HepG2 (cell line): Measurements from ENCODE around the gene ELAVL3. TPM values are rescaled to one million over a fixed set of nuclear protein-coding genes. Genes with fewer than 3 reads are reported as not detected.

Source experiments
- GABPA ChIP-seq, 2 experiments: IDR thresholded peaks; 2 replicates each; pipeline ENCODE4 v1.6.1; 2011 to 2016; ENCODE audit warnings: low read depth in 2 of 2, low read length in 1 of 2, missing biosample characterization in 1 of 2, missing genetic modification characterization in 1 of 2
- HINFP ChIP-seq: sonication (generic); formaldehyde crosslinking; IDR thresholded peaks from 2 replicates; pipeline ENCODE4 v1.4.0; 2020; ENCODE audit warnings: low read depth, mild to moderate bottlenecking, missing genetic modification reagents
- JUN ChIP-seq: sonication (generic); formaldehyde crosslinking; IDR thresholded peaks from 2 replicates; pipeline ENCODE4 v1.4.0; 2020; ENCODE audit warnings: mild to moderate bottlenecking, missing genetic modification reagents
- KLF13 ChIP-seq: sonication (generic); formaldehyde crosslinking; IDR thresholded peaks from 2 replicates; pipeline ENCODE4 v1.4.0; 2020; ENCODE audit warnings: mild to moderate bottlenecking, missing genetic modification reagents
- KLF6 ChIP-seq: IDR thresholded peaks from 2 replicates; pipeline ENCODE4 v1.8.0; 2016; ENCODE audit warnings: missing biosample characterization, missing genetic modification reagents
- NFKB2 ChIP-seq: sonication (generic); formaldehyde crosslinking; IDR thresholded peaks from 2 replicates; pipeline ENCODE4 v1.4.0; 2020; ENCODE audit warnings: missing genetic modification reagents, borderline replicate concordance
- RFX3 ChIP-seq: IDR thresholded peaks from 2 replicates; pipeline ENCODE4 v1.6.1; 2016; ENCODE audit warnings: missing biosample characterization, missing genetic modification reagents
- RFX5 ChIP-seq: IDR thresholded peaks from 2 replicates; pipeline ENCODE4 v1.6.1; 2011; ENCODE audit warnings: low read depth, low read length, improper control_type of control experiment
- RFXANK ChIP-seq: IDR thresholded peaks from 2 replicates; pipeline ENCODE4 v1.6.1; 2016
- SRSF9 ChIP-seq: fragments of 200-400 bp; formaldehyde crosslinking; IDR thresholded peaks from 2 replicates; pipeline ENCODE4 v1.6.1; 2018; ENCODE audit warnings: borderline replicate concordance, mild to moderate bottlenecking, low read depth, low read length; ENCODE audit not compliant: insufficient read depth, poor library complexity, severe bottlenecking
- TARDBP ChIP-seq: sonication (generic); formaldehyde crosslinking; IDR thresholded peaks from 2 replicates; pipeline ENCODE4 v1.8.0; 2022; ENCODE audit warnings: mild to moderate bottlenecking, missing genetic modification reagents
- TCF7 ChIP-seq: sonication (generic); IDR thresholded peaks from 2 replicates; pipeline ENCODE4 v1.6.1; 2016; ENCODE audit warnings: antibody characterized with exemption, low read depth
- TIGD3 ChIP-seq: sonication (generic); formaldehyde crosslinking; IDR thresholded peaks from 2 replicates; pipeline ENCODE4 v1.5.1; 2020; ENCODE audit warnings: mild to moderate bottlenecking, missing genetic modification reagents, borderline replicate concordance
- ZBTB37 ChIP-seq: sonication (generic); formaldehyde crosslinking; IDR thresholded peaks from 2 replicates; pipeline ENCODE4 v1.4.0; 2020; ENCODE audit warnings: mild to moderate bottlenecking, missing genetic modification reagents
- ZBTB4 ChIP-seq: sonication (generic); formaldehyde crosslinking; IDR thresholded peaks from 2 replicates; pipeline ENCODE4 v1.4.0; 2020; ENCODE audit warnings: missing genetic modification reagents, mild to moderate bottlenecking, borderline replicate concordance
- ZNF230 ChIP-seq: sonication (generic); formaldehyde crosslinking; IDR thresholded peaks from 2 replicates; pipeline ENCODE4 v1.4.0; 2020; ENCODE audit warnings: mild to moderate bottlenecking, missing genetic modification reagents
- ZNF713 ChIP-seq: sonication (generic); formaldehyde crosslinking; IDR thresholded peaks from 2 replicates; pipeline ENCODE4 v1.4.0; 2020; ENCODE audit warnings: mild to moderate bottlenecking, missing genetic modification reagents
- ZSCAN21 ChIP-seq: sonication (generic); formaldehyde crosslinking; IDR thresholded peaks from 2 replicates; pipeline ENCODE4 v1.8.0; 2022; ENCODE audit warnings: mild to moderate bottlenecking, missing genetic modification reagents, moderate library complexity, borderline replicate concordance
- ZSCAN29 ChIP-seq: sonication (generic); formaldehyde crosslinking; conservative IDR thresholded peaks from 2 replicates; pipeline ENCODE4 v1.4.0; 2020; ENCODE audit warnings: mild to moderate bottlenecking, missing genetic modification reagents
- polyA plus RNA-seq, 8 experiments: library from polyadenylated mRNA; depleted of rRNA in 3 of 8; stranded (reverse) in 7 of 8; unstranded in 1 of 8; fragments of >200 nt; fragmentation: Illumina TruSeq in 4 of 8; extraction: Trizol in 4 of 8; gene quantifications; 2 replicates each; pipeline versions ENCODE4 v1.2.1 to v1.2.3, GENCODE V29; 2011 to 2016; ENCODE audit warnings: low read depth in 4 of 8, missing spikeins in 1 of 8, mixed read lengths in 1 of 8; ENCODE audit not compliant: insufficient read depth in 1 of 8
- total RNA-seq, 5 experiments: library from RNA; depleted of rRNA; stranded (reverse); fragments of >200 nt; fragmentation: Illumina TruSeq; extraction: Trizol; gene quantifications; 2 replicates each; pipeline ENCODE4 v1.2.3, GENCODE V29; 2016; ENCODE audit warnings: low read depth in 1 of 5
- TF ChIP-seq, protein P1 (sequence below): sonication (generic); formaldehyde crosslinking; IDR thresholded peaks from 2 replicates; pipeline ENCODE4 v1.8.0; 2023; ENCODE audit warnings: mild to moderate bottlenecking, missing genetic modification reagents

The ELAVL3 gene
- total and polyA plus RNA-seq, 2 of the 13 experiments (the other 11 are each of a cell fraction or from before 2014, with no cell fraction given): 0.03 TPM; not detected in 1

GRCh38 chr19:11528551-11529341, 47.9 kb upstream of the ELAVL3 start, which contains the start of gene ECSIT (continued):
- no peak for TF ChIP-seq ZBTB37
- no peak for TF ChIP-seq TIGD3
- TF ChIP-seq, protein P1, sequence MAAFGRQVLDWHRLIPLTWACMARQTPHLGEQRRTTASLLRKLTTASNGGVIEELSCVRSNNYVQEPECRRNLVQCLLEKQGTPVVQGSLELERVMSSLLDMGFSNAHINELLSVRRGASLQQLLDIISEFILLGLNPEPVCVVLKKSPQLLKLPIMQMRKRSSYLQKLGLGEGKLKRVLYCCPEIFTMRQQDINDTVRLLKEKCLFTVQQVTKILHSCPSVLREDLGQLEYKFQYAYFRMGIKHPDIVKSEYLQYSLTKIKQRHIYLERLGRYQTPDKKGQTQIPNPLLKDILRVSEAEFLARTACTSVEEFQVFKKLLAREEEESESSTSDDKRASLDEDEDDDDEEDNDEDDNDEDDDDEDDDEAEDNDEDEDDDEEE (CRISPR knock-in tag): 0 out of 2 replicates have a peak, but pooled peaks have one; percentile 35
- TF ChIP-seq SRSF9: no peak
- no peak for TF ChIP-seq RFX3 (CRISPR knock-in tag)
- TF ChIP-seq ZNF230 (CRISPR knock-in tag): peak; percentile 53; the same call in 1 of the 2 replicates
- TF ChIP-seq ZNF713 (CRISPR knock-in tag): no peak
- peak; percentile 44; the same call in 1 of the 2 replicates for TF ChIP-seq RFX5
- TF ChIP-seq ZBTB4: no peak
- no peak; the same call in 1 of the 2 replicates for TF ChIP-seq JUN (CRISPR knock-in tag)
- TF ChIP-seq GABPA (IDR thresholded peaks at IDR 0.05; ENCODE audit: low read depth, low read length): peak; percentile 74
- peak; percentile 93 for TF ChIP-seq GABPA (CRISPR knock-in tag; IDR thresholded peaks at IDR 0.05; ENCODE audit: low read depth)
- no peak for TF ChIP-seq ZSCAN21
- TF ChIP-seq TARDBP: peak; percentile 77; the same call in 1 of the 2 replicates
- TF ChIP-seq KLF6: 0 out of 2 replicates have a peak, but pooled peaks have one; percentile 27
- TF ChIP-seq KLF13 (CRISPR knock-in tag): peak; percentile 81; the same call in 1 of the 2 replicates
- peak; percentile 86; the same call in 1 of the 2 replicates for TF ChIP-seq HINFP (CRISPR knock-in tag)
- TF ChIP-seq TCF7: no peak
- no peak for TF ChIP-seq ZSCAN29 (CRISPR knock-in tag)
- TF ChIP-seq RFXANK (CRISPR knock-in tag): no peak; the same call in 1 of the 2 replicates
- TF ChIP-seq NFKB2 (CRISPR knock-in tag): peak; percentile 51; the same call in 1 of the 2 replicates
